Hippocampal formation (tissue), 2 donors: Measurements from ENCODE around the gene MTRF1.
"Not testable (repeated sequence)": the region's sequence is repeated elsewhere in the genome, so short reads cannot be mapped to it uniquely, and the experiment has no call there.

Experiments used
- DNase-seq, 2 donors: peaks; one replicate each; lab custom pipeline; 2025; lab: John Stamatoyannopoulos, UW

The MTRF1 gene

GRCh38 chr13:41222259-41222852 is 41.0 kb downstream of the MTRF1 start:
- DNase-seq = peak; percentile 7 to 44

- DNase-seq = no peak
Observed at GRCh38 chr13:41220401-41220800, 43.0 kb downstream of the MTRF1 start.

GRCh38 chr13:41216160-41216559 is 47.2 kb downstream of the MTRF1 start:
- DNase-seq = no peak

DNA sequence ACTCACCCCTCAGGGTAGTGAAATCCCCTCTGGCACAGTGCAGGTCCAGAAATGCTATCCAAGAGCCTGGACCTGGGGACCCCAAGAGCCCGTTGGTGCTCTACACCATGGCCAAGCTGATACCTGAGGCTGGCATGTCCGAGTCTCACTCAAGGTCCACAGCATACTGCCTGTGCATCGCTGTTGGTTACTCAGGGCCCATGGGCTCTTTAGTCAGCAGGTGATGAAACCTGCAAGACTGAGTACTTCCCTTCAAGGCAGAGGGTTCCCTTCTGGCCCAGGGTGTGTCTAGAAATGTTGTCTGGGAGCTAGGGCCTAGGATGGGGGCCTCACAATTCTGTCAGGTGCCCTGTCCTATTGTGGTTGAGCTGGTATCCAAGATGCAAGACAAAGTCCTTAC is 49.5 kb downstream of the MTRF1 start:
- no peak for DNase-seq

GRCh38 chr13:41213316-41213715 is 50.1 kb downstream of the MTRF1 start:
- DNase-seq = no peak

- DNase-seq = no peak
Observed at GRCh38 chr13:41212881-41213280, 50.5 kb downstream of the MTRF1 start.

GRCh38 chr13:41211062-41211461 is 52.3 kb downstream of the MTRF1 start:
- no peak for DNase-seq

DNA sequence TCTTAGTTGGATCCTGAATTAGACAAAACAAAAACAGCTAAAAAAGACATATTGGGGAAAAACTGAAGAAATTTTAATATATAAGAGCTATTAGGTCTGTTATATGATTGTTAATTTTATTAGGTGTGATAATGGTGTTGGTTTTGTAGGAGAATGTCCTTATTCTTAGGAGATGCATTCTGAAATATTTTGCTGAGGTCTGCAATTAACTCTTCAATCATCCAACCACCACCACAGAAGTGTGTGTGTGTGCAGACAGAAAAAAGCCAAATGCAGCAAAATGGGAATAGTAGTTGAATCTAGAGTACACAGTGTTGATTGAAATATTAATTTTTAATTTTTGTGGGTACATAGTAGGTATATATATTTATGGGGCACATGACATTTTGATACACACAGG is 56.9 kb downstream of the MTRF1 start:
- no peak for DNase-seq

- no peak for DNase-seq
Observed at GRCh38 chr13:41203810-41204209, 59.6 kb downstream of the MTRF1 start.

DNA sequence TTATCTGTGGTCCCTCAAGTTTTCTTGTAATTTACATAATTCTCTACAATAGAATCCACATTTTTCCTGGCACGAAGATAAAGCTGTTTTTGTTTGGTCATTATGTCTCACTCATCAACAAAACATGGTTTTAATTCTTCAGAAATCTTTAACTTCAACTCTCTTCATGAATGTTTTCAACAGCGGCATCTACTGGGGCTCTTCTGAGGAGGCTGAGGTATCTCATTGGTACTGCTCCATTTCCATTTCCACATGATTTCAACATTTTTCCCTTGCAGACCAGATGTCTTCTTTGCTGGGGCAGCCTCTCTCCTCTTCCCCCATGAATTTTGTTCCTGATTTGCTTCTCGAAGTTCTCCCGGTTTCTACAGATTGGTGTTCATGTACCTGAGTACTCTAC is 63.2 kb downstream of the MTRF1 start:
- DNase-seq = no peak

- no peak for DNase-seq
Observed at GRCh38 chr13:41199526-41199925, 63.9 kb downstream of the MTRF1 start.

GRCh38 chr13:41199079-41199478 is 64.3 kb downstream of the MTRF1 start:
- no peak for DNase-seq

- DNase-seq = no peak
Observed at GRCh38 chr13:41196620-41197019, 66.8 kb downstream of the MTRF1 start.

DNA sequence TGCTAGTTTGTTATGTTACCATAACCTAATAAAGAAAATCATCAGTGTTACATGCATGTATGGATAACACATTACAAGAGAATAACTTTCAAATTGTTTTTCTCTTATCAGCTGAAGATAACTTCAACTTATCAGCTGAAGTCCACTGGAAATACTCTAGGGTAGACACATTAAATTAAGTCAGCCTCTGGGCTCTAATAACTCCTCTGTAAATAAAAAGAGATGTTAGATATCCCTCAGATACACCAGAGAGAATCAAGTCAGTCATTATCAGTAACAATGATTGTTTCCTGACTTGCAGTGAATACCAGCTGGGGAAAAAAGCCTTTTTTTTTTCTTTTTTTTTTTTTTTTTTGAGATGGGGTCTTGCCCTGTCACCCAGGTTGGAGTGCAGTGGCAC is 67.4 kb downstream of the MTRF1 start:
- DNase-seq = no peak

GRCh38 chr13:41193919-41194824 is 69.2 kb downstream of the MTRF1 start, which contains the start of gene KBTBD7:
KBTBD7 (minus strand) TSS chr13:41194569; CDS start chr13:41194257, 312 bp downstream.
- peak; percentile 94 to 95 for DNase-seq

DNA sequence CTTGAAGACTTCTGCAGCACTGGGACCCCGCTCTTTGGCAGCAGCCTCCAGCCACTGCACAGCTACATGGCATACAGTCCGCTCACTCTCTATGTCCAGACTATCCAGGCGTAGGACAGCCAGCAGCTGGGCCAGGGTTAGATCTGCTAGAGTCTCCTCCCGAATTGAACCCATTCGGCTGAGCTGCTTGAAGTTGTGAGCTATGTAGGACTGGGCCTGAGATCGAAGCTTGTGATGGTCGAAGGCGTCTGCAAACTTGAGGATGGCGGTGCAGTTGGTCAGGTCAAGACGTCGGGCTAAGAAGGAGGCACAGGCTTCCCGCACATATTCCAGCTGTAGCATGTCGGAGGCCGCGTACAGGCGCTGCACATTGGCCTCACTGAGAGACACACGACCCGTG is 69.9 kb downstream of the MTRF1 start:
- no peak for DNase-seq

GRCh38 chr13:41188584-41188983 is 74.8 kb downstream of the MTRF1 start:
- DNase-seq = no peak

DNA sequence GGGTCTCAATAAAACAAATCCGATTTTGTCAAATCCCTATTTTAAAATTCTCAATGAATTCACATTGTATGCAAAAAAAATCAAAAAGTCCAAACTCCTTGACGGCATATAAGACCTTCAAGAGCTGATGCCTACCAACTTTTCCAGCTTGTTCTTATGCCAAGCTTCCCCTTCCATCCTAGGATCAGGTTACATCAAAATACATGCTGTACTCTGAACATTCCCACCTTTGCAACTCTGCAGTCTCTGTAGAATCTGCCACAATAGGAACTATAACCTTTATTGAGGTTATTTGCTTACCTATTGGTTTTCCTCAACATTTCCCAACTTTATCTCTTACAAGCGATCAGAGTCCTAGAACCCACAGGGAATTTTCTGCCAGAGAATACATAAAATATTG is 76.9 kb downstream of the MTRF1 start:
- no peak for DNase-seq

DNA sequence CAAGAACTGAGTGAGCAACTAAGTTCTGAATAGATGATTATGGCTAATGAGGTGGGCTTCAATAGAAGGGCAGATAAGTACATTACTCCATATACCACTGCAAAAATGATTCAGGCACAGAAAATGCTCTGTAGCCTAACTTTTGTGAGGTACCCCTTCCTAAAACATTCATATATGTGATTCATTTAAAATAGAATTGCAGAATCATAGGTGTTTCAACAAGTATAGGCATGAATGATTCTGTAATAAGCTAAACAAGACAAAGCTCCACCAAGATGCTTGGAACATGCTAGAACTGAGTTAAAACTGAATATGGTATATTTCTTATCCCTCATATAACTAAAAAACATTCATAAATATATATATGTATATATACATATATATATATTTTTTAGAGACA is 81.1 kb downstream of the MTRF1 start:
- no peak for DNase-seq

GRCh38 chr13:41179593-41180250 is 83.7 kb downstream of the MTRF1 start:
- DNase-seq = no peak

GRCh38 chr13:41178040-41178439 is 85.3 kb downstream of the MTRF1 start:
- DNase-seq = no peak

DNA sequence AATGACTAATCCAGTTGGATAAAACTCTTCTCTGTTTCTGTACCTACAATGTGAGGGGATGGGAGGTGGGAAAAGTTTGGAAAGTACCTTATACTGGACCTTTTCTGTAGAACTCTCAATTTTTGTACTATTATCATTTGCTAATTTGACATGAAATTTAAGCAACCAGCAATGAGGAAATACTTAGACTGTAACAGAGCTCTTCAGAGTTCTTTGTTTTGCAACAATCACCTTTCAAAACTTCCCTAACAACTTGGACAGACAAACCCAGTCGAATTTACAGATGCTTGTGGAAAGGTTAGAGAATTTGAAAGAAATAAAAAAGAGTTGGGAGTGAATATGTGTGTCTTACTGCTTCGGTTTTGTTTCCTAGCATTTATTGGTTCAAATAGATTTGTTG is 85.8 kb downstream of the MTRF1 start:
- no peak for DNase-seq

DNA sequence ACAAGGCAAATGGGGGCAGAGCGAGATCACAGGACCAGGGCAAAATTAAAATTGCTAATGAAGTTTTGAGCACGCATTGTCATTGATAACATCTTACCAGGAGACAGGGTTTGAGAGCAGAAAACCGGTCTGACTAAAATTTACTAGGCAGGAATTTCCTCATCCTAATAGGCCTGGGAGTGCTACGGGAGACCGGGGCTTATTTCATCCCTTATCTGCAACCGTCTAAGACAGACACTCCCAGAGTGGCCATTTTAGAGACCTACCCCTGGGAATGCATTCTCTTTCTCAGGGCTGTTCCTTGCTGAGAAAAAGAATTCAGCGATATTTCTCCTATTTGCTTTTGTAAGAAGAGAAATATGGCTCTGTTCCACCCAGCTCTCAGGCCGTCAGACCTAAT is 87.8 kb downstream of the MTRF1 start:
- DNase-seq = not testable (repeated sequence)
